HepG2 (cell line): ENCODE results near the gene ZNF23. TPM values are rescaled to one million over a fixed set of nuclear protein-coding genes. Genes with fewer than 3 reads are reported as not detected.
A peak's percentile ranks its signal among the peaks of the same experiment; 100 is the strongest.

ENCODE experiments used
- ARID5B ChIP-seq: IDR thresholded peaks from 2 replicates; pipeline ENCODE4 v1.4.0; 2020; ENCODE audit warnings: mild to moderate bottlenecking, missing genetic modification reagents
- ASH2L ChIP-seq: fragments of 300-600, 200-600 bp; sonication (generic); IDR thresholded peaks from 2 replicates; pipeline ENCODE4 v1.7.0; 2017; ENCODE audit warnings: low read depth, mild to moderate bottlenecking, moderate library complexity, mixed read lengths, low read length; ENCODE audit not compliant: insufficient read length
- CSRNP1 ChIP-seq: sonication (generic); formaldehyde crosslinking; IDR thresholded peaks from 2 replicates; pipeline ENCODE4 v1.8.1; 2023; ENCODE audit warnings: mild to moderate bottlenecking, missing genetic modification reagents
- DBP ChIP-seq: sonication (generic); formaldehyde crosslinking; IDR thresholded peaks from 2 replicates; pipeline ENCODE4 v1.4.0; 2020; ENCODE audit warnings: missing genetic modification reagents; ENCODE audit errors: not compliant biosample characterization
- DMAP1 ChIP-seq: IDR thresholded peaks from 2 replicates; pipeline ENCODE4 v1.6.1; 2016
- HES4 ChIP-seq: sonication (generic); formaldehyde crosslinking; IDR thresholded peaks from 2 replicates; pipeline ENCODE4 v1.9.0; 2021; ENCODE audit warnings: mild to moderate bottlenecking, missing genetic modification reagents, borderline replicate concordance
- KLF15 ChIP-seq: sonication (generic); formaldehyde crosslinking; IDR thresholded peaks from 2 replicates; pipeline ENCODE4 v1.8.1; 2023; ENCODE audit warnings: borderline replicate concordance, mild to moderate bottlenecking, inconsistent platforms, missing genetic modification reagents, mixed read lengths
- MIXL1 ChIP-seq: IDR thresholded peaks from 2 replicates; pipeline ENCODE4 v1.6.1; 2016
- MTA3 ChIP-seq: sonication (generic); formaldehyde crosslinking; IDR thresholded peaks from 2 replicates; pipeline ENCODE4 v1.4.0; 2020; ENCODE audit warnings: missing genetic modification reagents
- PRDM15 ChIP-seq: sonication (generic); formaldehyde crosslinking; IDR thresholded peaks from 2 replicates; pipeline ENCODE4 v1.4.0; 2020; ENCODE audit warnings: missing genetic modification reagents
- ZC3H13 ChIP-seq: sonication (generic); formaldehyde crosslinking; IDR thresholded peaks from 2 replicates; pipeline ENCODE4 v1.8.1; 2023; ENCODE audit warnings: mild to moderate bottlenecking, missing genetic modification reagents, moderate library complexity
- ZKSCAN1 ChIP-seq: fragments of 150-350 bp; IDR thresholded peaks from 2 replicates; pipeline ENCODE4 v1.6.1; 2014; ENCODE audit warnings: low read length
- ZNF44 ChIP-seq: sonication (generic); formaldehyde crosslinking; IDR thresholded peaks from 2 replicates; pipeline ENCODE4 v1.5.1; 2020; ENCODE audit warnings: mild to moderate bottlenecking, missing genetic modification reagents
- ZNF501 ChIP-seq: sonication (generic); formaldehyde crosslinking; IDR thresholded peaks from 2 replicates; pipeline ENCODE4 v1.5.1; 2020; ENCODE audit warnings: mild to moderate bottlenecking, moderate library complexity, missing genetic modification reagents
- ZNF556 ChIP-seq: sonication (generic); formaldehyde crosslinking; IDR thresholded peaks from 2 replicates; pipeline ENCODE4 v1.4.0; 2020; ENCODE audit warnings: mild to moderate bottlenecking, missing genetic modification reagents, borderline replicate concordance
- ZNF577 ChIP-seq: sonication (generic); formaldehyde crosslinking; IDR thresholded peaks from 2 replicates; pipeline ENCODE4 v1.4.0; 2020; ENCODE audit warnings: mild to moderate bottlenecking, low read depth, missing genetic modification reagents, borderline replicate concordance
- ZNF616 ChIP-seq: sonication (generic); formaldehyde crosslinking; IDR thresholded peaks from 2 replicates; pipeline ENCODE4 v1.5.0; 2020; ENCODE audit warnings: low read depth, mild to moderate bottlenecking, missing genetic modification reagents
- ZNF660 ChIP-seq: sonication (generic); formaldehyde crosslinking; IDR thresholded peaks from 2 replicates; pipeline ENCODE4 v1.5.1; 2020; ENCODE audit warnings: mild to moderate bottlenecking, low read depth, missing genetic modification reagents, borderline replicate concordance
- ZNF720 ChIP-seq: sonication (generic); formaldehyde crosslinking; IDR thresholded peaks from 2 replicates; pipeline ENCODE4 v1.4.0; 2020; ENCODE audit warnings: missing genetic modification reagents
- polyA plus RNA-seq, 8 experiments: library from polyadenylated mRNA; depleted of rRNA in 3 of 8; stranded (reverse) in 7 of 8; unstranded in 1 of 8; fragments of >200 nt; fragmentation: Illumina TruSeq in 4 of 8; extraction: Trizol in 4 of 8; gene quantifications; 2 replicates each; pipeline versions ENCODE4 v1.2.1 to v1.2.3, GENCODE V29; 2011 to 2016; ENCODE audit warnings: low read depth in 4 of 8, missing spikeins in 1 of 8, mixed read lengths in 1 of 8; ENCODE audit not compliant: insufficient read depth in 1 of 8
- total RNA-seq, 5 experiments: library from RNA; depleted of rRNA; stranded (reverse); fragments of >200 nt; fragmentation: Illumina TruSeq; extraction: Trizol; gene quantifications; 2 replicates each; pipeline ENCODE4 v1.2.3, GENCODE V29; 2016; ENCODE audit warnings: low read depth in 1 of 5

The ZNF23 gene
- total and polyA plus RNA-seq, 2 of the 13 experiments (the other 11 are each of a cell fraction or from before 2014, with no cell fraction given): 8.6 to 12.2 TPM

- TF ChIP-seq HES4 (CRISPR knock-in tag) (no peak), ZNF556 (CRISPR knock-in tag) (peak; percentile 99), MIXL1 (CRISPR knock-in tag) (peak; percentile 90), ZKSCAN1 (peak; percentile 83), ZNF44 (peak; percentile 96), ASH2L (peak; percentile 63), DBP (CRISPR knock-in tag) (peak; percentile 54), DMAP1 (CRISPR knock-in tag) (peak; percentile 72; the same call in 1 of the 2 replicates), ARID5B (peak; percentile 92), ZNF660 (CRISPR knock-in tag) (0 out of 2 replicates have a peak, but pooled peaks have one; percentile 52), ZNF720 (CRISPR knock-in tag) (0 out of 2 replicates have a peak, but pooled peaks have one; percentile 4), PRDM15 (peak; percentile 48), ZC3H13 (no peak), ZNF501 (CRISPR knock-in tag) (peak; percentile 100), MTA3 (CRISPR knock-in tag) (no peak), ZNF616 (CRISPR knock-in tag) (peak; percentile 83; the same call in 1 of the 2 replicates), ZNF577 (no peak), KLF15 (CRISPR knock-in tag) (peak; percentile 77; the same call in 1 of the 2 replicates), CSRNP1 (CRISPR knock-in tag) (no peak)
These were observed 35.8 kb downstream of the ZNF23 start (continued) for GRCh38 chr16:71426069-71426879.
